ENCODE data around the gene MON1B.
A peak's percentile ranks its signal among the peaks of the same experiment; 100 is the strongest.
"Not testable (repeated sequence)": the region's sequence is repeated elsewhere in the genome, so short reads cannot be mapped to it uniquely, and the experiment has no call there.

Gene MON1B

GRCh38 chr16:77186298-77186697, 4.7 kb upstream of the MON1B start:
- not testable (repeated sequence) for H3K9me3 Mint-ChIP-seq; H3K36me3 Mint-ChIP-seq (ENCODE audit: low read depth); H3K4me3 Mint-ChIP-seq; H3K4me1 Mint-ChIP-seq (ENCODE audit: low read depth); H3K27ac Mint-ChIP-seq
- peaks cover 27% of the 10 kb centered on the region for H3K27me3 Mint-ChIP-seq (ENCODE audit: low read depth)

- peaks cover 35% of the 10 kb centered on the region for H3K4me1 Mint-ChIP-seq (ENCODE audit: low read depth)
- H3K36me3 Mint-ChIP-seq (ENCODE audit: low read depth): peaks cover 30% of the 10 kb centered on the region
- no peaks in the 10 kb centered on the region for H3K9me3 Mint-ChIP-seq
- H3K27me3 Mint-ChIP-seq (ENCODE audit: low read depth): peaks cover 17% of the 10 kb centered on the region
- peak overlapping the region; percentile 98 for H3K27ac Mint-ChIP-seq
- H3K4me3 Mint-ChIP-seq: peak overlapping the region; percentile 90
These were observed 856 bp upstream of the MON1B start for GRCh38 chr16:77190190-77190477.

GRCh38 chr16:77191259-77191969, 424 bp downstream of the MON1B start:
- H3K4me1 Mint-ChIP-seq (ENCODE audit: low read depth): peaks cover 39% of the 10 kb centered on the region
- H3K9me3 Mint-ChIP-seq: no peaks in the 10 kb centered on the region
- peak overlapping the region; percentile 90 for H3K4me3 Mint-ChIP-seq
- H3K27me3 Mint-ChIP-seq (ENCODE audit: low read depth): peaks cover 8% of the 10 kb centered on the region
- H3K27ac Mint-ChIP-seq: peak overlapping the region; percentile 98
- peaks cover 36% of the 10 kb centered on the region for H3K36me3 Mint-ChIP-seq (ENCODE audit: low read depth)

- Mint-ChIP-seq H3K27me3 (ENCODE audit: low read depth) (peaks cover 8% of the 10 kb centered on the region), H3K4me3 (no peak overlapping the region), H3K9me3 (no peaks in the 10 kb centered on the region), H3K4me1 (ENCODE audit: low read depth) (peaks cover 39% of the 10 kb centered on the region), H3K36me3 (ENCODE audit: low read depth) (peaks cover 47% of the 10 kb centered on the region), H3K27ac (no peak overlapping the region)
These were observed 2.4 kb downstream of the MON1B start for GRCh38 chr16:77193377-77193776.

GRCh38 chr16:77194295-77195231, 3.6 kb downstream of the MON1B start:
- Mint-ChIP-seq H3K27ac (no peak overlapping the region), H3K4me3 (peak overlapping the region; percentile 9), H3K4me1 (ENCODE audit: low read depth) (peaks cover 35% of the 10 kb centered on the region), H3K9me3 (no peaks in the 10 kb centered on the region), H3K36me3 (ENCODE audit: low read depth) (peaks cover 49% of the 10 kb centered on the region), H3K27me3 (ENCODE audit: low read depth) (no peaks in the 10 kb centered on the region)

- no peaks in the 10 kb centered on the region for H3K9me3 Mint-ChIP-seq
- H3K27ac Mint-ChIP-seq: no peak overlapping the region
- H3K36me3 Mint-ChIP-seq (ENCODE audit: low read depth): peaks cover 49% of the 10 kb centered on the region
- no peak overlapping the region for H3K4me3 Mint-ChIP-seq
- no peaks in the 10 kb centered on the region for H3K27me3 Mint-ChIP-seq (ENCODE audit: low read depth)
- H3K4me1 Mint-ChIP-seq (ENCODE audit: low read depth): peaks cover 35% of the 10 kb centered on the region
These were observed 4.4 kb downstream of the MON1B start for GRCh38 chr16:77195411-77195810.

GRCh38 chr16:77197747-77198146, 6.8 kb downstream of the MON1B start:
- Mint-ChIP-seq H3K27ac (no peak overlapping the region), H3K4me1 (ENCODE audit: low read depth) (peaks cover 18% of the 10 kb centered on the region), H3K4me3 (no peak overlapping the region), H3K36me3 (ENCODE audit: low read depth) (peaks cover 35% of the 10 kb centered on the region), H3K9me3 (no peaks in the 10 kb centered on the region), H3K27me3 (ENCODE audit: low read depth) (no peaks in the 10 kb centered on the region)

GRCh38 chr16:77199211-77199610, 8.2 kb downstream of the MON1B start, which contains the start of gene SYCE1L:
Gene SYCE1L (plus strand): TSS chr16:77199408. CDS start chr16:77199452, 44 bp downstream.
- peaks cover 30% of the 10 kb centered on the region for H3K36me3 Mint-ChIP-seq (ENCODE audit: low read depth)
- peaks cover 7% of the 10 kb centered on the region for H3K4me1 Mint-ChIP-seq (ENCODE audit: low read depth)
- H3K4me3 Mint-ChIP-seq: no peak within 1 kb of the TSS
- H3K27ac Mint-ChIP-seq: no peak within 1 kb of the TSS
- H3K27me3 Mint-ChIP-seq (ENCODE audit: low read depth): no peaks in the 10 kb centered on the region
- no peaks in the 10 kb centered on the region for H3K9me3 Mint-ChIP-seq

- H3K9me3 Mint-ChIP-seq: no peaks in the 10 kb centered on the region
- peaks cover 4% of the 10 kb centered on the region for H3K36me3 Mint-ChIP-seq (ENCODE audit: low read depth)
- no peak overlapping the region for H3K27ac Mint-ChIP-seq
- H3K4me3 Mint-ChIP-seq: no peak overlapping the region
- H3K27me3 Mint-ChIP-seq (ENCODE audit: low read depth): no peaks in the 10 kb centered on the region
- peaks cover 2% of the 10 kb centered on the region for H3K4me1 Mint-ChIP-seq (ENCODE audit: low read depth)
These were observed 15.5 kb downstream of the MON1B start for GRCh38 chr16:77206533-77206932.

- H3K4me3 Mint-ChIP-seq: no peak overlapping the region
- H3K27ac Mint-ChIP-seq: no peak overlapping the region
- peaks cover 4% of the 10 kb centered on the region for H3K4me1 Mint-ChIP-seq (ENCODE audit: low read depth)
- no peaks in the 10 kb centered on the region for H3K27me3 Mint-ChIP-seq (ENCODE audit: low read depth)
- H3K9me3 Mint-ChIP-seq: no peaks in the 10 kb centered on the region
- H3K36me3 Mint-ChIP-seq (ENCODE audit: low read depth): peaks cover 3% of the 10 kb centered on the region
These were observed 16.0 kb downstream of the MON1B start for GRCh38 chr16:77207030-77207429.

GRCh38 chr16:77208382-77208781, 17.4 kb downstream of the MON1B start:
- Mint-ChIP-seq H3K27me3 (ENCODE audit: low read depth) (no peaks in the 10 kb centered on the region), H3K27ac (no peak overlapping the region), H3K9me3 (no peaks in the 10 kb centered on the region), H3K4me1 (ENCODE audit: low read depth) (peaks cover 6% of the 10 kb centered on the region), H3K36me3 (ENCODE audit: low read depth) (no peaks in the 10 kb centered on the region), H3K4me3 (no peak overlapping the region)

- Mint-ChIP-seq H3K27ac (peak overlapping the region; percentile 77), H3K36me3 (ENCODE audit: low read depth) (no peaks in the 10 kb centered on the region), H3K27me3 (ENCODE audit: low read depth) (no peaks in the 10 kb centered on the region), H3K9me3 (no peaks in the 10 kb centered on the region), H3K4me1 (ENCODE audit: low read depth) (peaks cover 8% of the 10 kb centered on the region), H3K4me3 (peak overlapping the region; percentile 84)
These were observed 21.1 kb downstream of the MON1B start for GRCh38 chr16:77211880-77212740.

- peak overlapping the region; percentile 84 for H3K4me3 Mint-ChIP-seq
- H3K36me3 Mint-ChIP-seq (ENCODE audit: low read depth): no peaks in the 10 kb centered on the region
- peak overlapping the region; percentile 56 for H3K27ac Mint-ChIP-seq
- H3K4me1 Mint-ChIP-seq (ENCODE audit: low read depth): peaks cover 8% of the 10 kb centered on the region
- no peaks in the 10 kb centered on the region for H3K27me3 Mint-ChIP-seq (ENCODE audit: low read depth)
- no peaks in the 10 kb centered on the region for H3K9me3 Mint-ChIP-seq
These were observed 22.0 kb downstream of the MON1B start for GRCh38 chr16:77212741-77213541.
